ENCODE results near the gene TNXB.

GRCh38 chr6:32126880-32127279 lies 17.7 kb upstream of the TNXB start:
- TF ChIP-seq ZFP91 (CRISPR knock-in tag; IDR thresholded peaks at IDR 0.05): no peak
- TF ChIP-seq ZBED1 (IDR thresholded peaks at IDR 0.05): no peak

All from K562 (cell line).